Measurements from ENCODE around the gene SHC4.

- TF ChIP-seq SPI1 (IDR thresholded peaks at IDR 0.05; ENCODE audit: borderline replicate concordance, low read depth), result no peak
- TF ChIP-seq, protein P1, sequence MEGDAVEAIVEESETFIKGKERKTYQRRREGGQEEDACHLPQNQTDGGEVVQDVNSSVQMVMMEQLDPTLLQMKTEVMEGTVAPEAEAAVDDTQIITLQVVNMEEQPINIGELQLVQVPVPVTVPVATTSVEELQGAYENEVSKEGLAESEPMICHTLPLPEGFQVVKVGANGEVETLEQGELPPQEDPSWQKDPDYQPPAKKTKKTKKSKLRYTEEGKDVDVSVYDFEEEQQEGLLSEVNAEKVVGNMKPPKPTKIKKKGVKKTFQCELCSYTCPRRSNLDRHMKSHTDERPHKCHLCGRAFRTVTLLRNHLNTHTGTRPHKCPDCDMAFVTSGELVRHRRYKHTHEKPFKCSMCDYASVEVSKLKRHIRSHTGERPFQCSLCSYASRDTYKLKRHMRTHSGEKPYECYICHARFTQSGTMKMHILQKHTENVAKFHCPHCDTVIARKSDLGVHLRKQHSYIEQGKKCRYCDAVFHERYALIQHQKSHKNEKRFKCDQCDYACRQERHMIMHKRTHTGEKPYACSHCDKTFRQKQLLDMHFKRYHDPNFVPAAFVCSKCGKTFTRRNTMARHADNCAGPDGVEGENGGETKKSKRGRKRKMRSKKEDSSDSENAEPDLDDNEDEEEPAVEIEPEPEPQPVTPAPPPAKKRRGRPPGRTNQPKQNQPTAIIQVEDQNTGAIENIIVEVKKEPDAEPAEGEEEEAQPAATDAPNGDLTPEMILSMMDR (IDR thresholded peaks at IDR 0.05; ENCODE audit: insufficient read depth, low read length), result no peak
- TF ChIP-seq POLR2AphosphoS5 (IDR thresholded peaks at IDR 0.05; ENCODE audit: low read depth), result no peak
- no peak for TF ChIP-seq GABPA (IDR thresholded peaks at IDR 0.05; ENCODE audit: low read depth)
Observed at GRCh38 chr15:48883699-48884098, 80.0 kb downstream of the SHC4 start.
